D721Med (cell line): ENCODE results near the gene GLYATL3.

Experiments
- DNase-seq: peaks from one replicate; pipeline ENCODE4 v3.0.0; 2011; ENCODE audit warnings: low spot score; ENCODE audit not compliant: insufficient read length
- FAIRE-seq: peaks from 2 replicates; lab custom pipeline; 2011; peaks lifted over from hg19 to GRCh38; lab: Jason Lieb, UNC
- TF ChIP-seq, protein P1 (sequence below): IDR thresholded peaks from 2 replicates; pipeline ENCODE4 v1.5.1; 2012; ENCODE audit warnings: mild to moderate bottlenecking, control low read depth; ENCODE audit not compliant: insufficient read depth; ENCODE audit errors: missing control alignments

GLYATL3 gene

DNA sequence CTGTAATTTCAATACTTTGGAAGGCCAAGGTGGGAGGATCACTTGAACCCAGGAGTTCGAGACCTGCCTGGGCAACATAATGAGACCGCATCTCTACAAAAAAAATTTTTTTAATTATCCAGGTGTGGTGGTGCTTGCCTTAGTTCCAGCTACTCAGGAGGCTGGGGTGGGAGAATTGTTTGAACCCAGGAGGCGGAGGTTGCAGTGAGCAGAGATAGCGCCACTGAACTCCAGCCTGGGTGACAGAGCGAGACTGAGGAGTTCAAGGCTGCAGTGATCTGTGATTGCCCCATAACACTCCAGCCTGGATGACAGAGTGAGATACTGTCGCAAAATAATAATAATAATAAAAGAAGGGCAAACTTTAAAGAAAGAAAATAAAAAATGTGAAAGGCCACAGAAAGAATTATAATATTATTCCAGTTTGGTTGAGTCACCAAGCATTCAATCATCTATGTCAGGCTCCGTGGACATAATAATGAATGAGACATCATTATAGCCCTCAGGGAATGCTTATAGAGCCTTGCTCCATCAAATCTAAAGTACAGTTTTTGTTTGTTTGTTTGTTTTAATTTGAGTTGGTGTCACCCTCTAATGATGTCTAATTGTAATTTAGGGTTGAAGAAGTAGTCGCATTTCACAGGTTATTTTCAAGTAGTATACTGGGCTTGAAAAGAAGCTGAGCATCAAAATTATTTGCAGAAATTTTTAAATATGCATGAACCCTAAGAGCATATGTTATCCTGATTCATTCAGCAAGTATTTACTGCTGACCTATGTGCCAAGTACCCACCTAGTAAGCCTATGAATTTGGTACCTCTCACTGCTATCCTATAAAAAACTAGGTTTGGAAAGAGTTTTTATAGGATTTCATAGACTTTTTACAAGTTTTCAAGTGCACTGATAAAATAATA lies 15.1 kb downstream of the GLYATL3 start:
- TF ChIP-seq, protein P1, sequence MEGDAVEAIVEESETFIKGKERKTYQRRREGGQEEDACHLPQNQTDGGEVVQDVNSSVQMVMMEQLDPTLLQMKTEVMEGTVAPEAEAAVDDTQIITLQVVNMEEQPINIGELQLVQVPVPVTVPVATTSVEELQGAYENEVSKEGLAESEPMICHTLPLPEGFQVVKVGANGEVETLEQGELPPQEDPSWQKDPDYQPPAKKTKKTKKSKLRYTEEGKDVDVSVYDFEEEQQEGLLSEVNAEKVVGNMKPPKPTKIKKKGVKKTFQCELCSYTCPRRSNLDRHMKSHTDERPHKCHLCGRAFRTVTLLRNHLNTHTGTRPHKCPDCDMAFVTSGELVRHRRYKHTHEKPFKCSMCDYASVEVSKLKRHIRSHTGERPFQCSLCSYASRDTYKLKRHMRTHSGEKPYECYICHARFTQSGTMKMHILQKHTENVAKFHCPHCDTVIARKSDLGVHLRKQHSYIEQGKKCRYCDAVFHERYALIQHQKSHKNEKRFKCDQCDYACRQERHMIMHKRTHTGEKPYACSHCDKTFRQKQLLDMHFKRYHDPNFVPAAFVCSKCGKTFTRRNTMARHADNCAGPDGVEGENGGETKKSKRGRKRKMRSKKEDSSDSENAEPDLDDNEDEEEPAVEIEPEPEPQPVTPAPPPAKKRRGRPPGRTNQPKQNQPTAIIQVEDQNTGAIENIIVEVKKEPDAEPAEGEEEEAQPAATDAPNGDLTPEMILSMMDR, result no peak
- no peak for DNase-seq
- FAIRE-seq, result no peak

DNA sequence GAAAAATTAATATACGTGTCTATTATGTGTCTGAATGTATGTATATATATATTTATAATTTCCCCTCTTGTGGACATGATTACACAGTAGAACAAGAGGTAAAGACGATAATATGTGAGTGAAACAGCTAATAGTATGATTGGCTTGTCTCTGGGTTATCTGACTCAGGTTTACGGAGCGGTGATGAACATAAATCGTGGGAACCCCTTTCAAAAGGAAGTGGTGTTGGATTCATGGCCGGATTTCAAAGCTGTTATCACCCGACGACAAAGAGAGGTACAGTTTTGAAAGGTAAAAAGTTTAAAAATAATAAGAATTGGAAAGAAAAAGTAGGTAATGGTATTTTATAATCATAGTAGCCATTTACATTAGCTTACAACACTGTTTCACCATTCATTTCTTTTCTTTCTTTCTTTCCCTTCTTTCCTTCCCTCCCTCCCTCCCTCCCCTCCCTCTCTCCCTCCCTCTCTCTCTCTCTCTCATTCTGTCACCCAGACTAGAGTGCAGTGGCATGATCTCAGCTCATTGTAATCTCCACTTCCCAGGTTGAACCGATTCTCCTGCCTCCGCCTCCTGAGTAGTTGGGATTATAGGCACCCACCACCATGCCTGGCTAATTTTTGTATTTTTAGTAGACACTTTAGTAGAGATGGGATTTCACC lies 15.9 kb downstream of the GLYATL3 start:
- DNase-seq (no peak), FAIRE-seq (no peak)
- TF ChIP-seq, protein P1, result no peak

DNA sequence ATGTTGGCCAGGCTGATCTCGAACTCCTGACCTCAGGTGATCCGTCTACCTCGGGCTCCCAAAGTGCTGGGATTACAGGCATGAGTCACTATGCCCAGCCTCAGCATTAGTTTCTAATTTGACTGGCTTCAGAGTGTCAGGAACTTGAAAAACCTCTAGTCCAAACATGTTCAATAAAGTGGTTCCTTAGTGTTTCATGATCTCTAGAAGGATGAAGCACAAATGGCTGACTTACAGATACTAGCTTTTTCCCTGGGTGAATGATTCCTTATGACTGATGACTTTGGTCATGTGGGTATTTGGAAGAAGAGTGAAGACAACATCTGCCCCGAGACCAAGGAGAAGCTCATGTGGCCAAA lies 16.4 kb downstream of the GLYATL3 start:
- DNase-seq (no peak), FAIRE-seq (no peak)
- TF ChIP-seq, protein P1, result no peak

DNA sequence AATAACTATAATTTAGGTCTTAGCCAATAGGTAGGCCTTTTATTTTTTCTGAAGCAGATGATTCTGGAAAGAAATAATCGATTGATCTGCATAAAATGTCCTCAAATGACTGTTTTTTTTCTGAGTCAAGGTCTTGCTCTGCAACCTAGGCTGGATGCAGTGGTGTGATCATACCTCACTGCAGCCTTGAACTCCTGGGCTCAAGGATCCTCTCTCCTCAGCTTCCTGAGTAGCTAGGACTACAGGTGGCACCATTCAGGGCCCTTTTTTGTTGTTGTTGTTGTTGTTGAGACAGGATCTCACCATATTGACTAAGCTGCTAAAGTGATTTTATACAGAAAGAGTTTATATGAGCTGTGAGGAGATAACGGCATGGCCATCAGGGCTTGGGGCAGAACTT lies 18.2 kb downstream of the GLYATL3 start:
- FAIRE-seq, result no peak
- TF ChIP-seq, protein P1, result no peak
- no peak for DNase-seq

DNA sequence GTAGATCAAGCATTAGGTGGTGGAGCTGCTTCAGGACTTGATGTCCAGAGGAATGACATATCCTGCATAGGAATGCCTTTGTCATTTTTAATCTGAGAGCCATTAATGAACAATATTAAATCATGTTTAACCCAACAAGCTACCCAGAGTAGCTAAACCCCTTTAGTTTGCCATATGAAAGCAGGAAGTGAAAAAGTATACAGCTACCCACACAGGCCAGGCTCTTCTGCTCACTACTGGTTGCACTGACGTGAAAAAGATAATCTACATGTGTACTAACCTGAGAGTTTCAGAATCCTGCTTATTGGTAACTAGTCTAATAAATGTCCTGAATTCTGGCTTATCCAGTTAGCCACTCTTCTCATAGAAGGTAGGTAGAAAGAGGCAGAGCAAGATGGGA lies 19.9 kb downstream of the GLYATL3 start:
- TF ChIP-seq, protein P1, result no peak
- FAIRE-seq, result no peak
- DNase-seq, result no peak

DNA sequence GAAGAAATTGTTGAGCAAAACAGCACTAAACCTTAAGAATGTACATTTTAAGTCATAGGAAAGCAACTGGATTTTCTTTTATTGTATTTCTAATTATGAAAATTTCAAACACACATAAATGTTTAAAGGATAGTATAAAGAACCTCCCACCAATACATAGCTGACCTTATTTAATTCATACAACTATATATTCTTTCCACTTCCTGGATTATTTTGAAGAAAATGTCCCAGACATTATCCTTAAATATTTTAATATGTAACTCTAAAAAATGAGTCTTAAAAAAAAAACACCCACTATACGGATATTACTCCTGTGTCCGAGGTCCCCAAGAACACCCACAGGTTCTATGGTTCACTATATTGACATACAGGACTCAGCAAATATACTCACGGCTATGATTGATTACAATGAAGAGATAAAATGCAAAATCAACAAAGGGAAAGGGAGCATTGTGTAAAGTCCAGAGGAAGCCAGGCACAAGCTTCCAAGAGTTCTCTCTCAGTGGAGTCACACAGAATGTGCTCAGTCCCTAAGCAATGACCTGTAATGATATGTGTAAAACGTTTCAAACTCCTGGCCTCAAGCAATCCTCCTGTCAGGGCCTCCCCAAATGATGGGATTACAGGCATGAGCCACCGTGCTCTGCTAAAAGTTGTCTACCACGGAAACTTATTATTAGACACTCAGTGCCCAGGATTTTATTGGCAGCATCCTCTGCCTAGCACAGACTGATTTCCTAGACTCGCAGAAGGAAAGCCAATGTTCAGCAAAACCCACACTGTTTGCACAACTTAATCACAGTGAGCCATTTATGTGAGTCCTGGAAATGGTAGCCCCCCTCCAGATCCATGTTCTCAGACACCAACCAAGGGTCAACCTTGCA lies 23.2 kb downstream of the GLYATL3 start:
- TF ChIP-seq, protein P1, result no peak
- FAIRE-seq (no peak), DNase-seq (no peak)
